Measurements from ENCODE around the gene GORASP2. TPM values are rescaled to one million over a fixed set of nuclear protein-coding genes. Genes with fewer than 3 reads are reported as not detected.

The GORASP2 gene
- total and polyA plus RNA-seq, 2 donors = 35.5 to 53.0 TPM

DNA sequence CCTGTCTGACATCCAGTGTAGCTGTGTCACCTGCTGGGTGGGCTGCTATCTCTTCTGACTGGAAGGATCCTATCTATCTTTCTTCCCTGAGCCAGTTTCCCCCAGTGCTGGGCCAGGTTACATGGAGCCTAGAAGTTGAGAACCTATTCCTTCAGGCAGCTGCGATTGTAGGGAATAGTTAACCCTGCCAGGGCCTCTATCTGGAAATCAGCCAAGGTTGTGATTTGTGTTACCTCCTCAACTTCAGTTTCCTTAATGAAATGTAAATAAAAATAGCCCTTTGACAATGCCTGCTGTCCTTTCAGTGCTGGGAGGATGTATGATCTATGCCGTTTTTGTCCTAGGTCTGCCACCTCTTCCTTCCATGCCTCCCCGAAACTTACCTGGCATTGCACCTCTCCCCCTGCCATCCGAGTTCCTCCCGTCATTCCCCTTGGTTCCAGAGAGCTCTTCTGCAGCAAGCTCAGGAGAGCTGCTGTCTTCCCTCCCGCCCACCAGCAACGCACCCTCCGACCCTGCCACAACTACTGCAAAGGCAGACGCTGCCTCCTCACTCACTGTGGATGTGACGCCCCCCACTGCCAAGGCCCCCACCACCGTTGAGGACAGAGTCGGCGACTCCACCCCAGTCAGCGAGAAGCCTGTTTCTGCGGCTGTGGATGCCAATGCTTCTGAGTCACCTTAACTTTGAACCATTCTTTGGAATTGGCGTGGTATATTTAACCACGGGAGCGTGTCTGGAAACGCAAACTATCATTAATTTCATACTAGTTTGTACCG, 36.6 kb downstream of the GORASP2 start:
- 74% methylated on average over 20 of the region's 20 CpGs for whole genome bisulfite sequencing
- Histone ChIP-seq H3K4me3 (ENCODE audit: low read depth, low read length) (no peak overlapping the region), H3K36me3 (ENCODE audit: insufficient read depth) (no peaks in the 10 kb centered on the region), H3K4me1 (ENCODE audit: insufficient read depth) (no peaks in the 10 kb centered on the region), H3K27ac (ENCODE audit: low read depth) (no peak overlapping the region)
- no peak for DNase-seq (ENCODE audit: extremely low spot score)

DNA sequence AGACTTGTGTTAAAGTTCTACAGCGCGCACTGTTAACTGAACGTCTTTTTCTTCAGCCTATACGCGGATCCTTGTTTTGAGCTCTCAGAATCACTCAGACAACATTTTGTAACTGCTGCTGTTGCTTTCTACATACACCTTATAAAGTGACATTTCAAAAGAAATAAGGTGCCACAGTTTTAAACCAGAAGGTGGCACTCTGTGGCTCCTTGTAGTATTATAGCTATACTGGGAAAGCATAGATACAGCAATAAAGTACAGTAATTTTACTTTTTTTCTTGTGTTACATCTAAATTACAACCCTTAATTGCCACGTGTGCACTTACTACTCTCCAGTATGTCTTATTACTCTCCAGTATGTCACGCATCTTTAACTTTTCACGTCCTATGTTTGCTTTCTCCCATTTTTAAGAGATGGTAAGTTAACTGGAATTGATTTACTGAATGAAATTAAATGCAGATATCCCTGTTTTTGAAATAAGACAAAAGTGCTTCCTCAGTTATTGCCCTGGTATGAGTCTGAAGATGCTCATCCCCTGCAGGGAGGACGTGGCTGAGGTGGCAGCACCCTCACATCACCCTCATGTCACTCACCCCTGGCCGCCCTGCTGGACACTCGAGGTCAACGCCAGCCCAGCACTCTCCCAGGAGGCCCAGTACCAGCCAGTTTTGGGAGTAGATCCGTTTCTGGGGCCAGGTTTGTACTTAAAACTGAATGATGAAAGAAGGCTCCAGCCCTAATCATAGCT, 37.8 kb downstream of the GORASP2 start:
- Histone ChIP-seq H3K27ac (ENCODE audit: low read depth) (no peak overlapping the region), H3K4me1 (ENCODE audit: insufficient read depth) (no peaks in the 10 kb centered on the region), H3K4me3 (ENCODE audit: low read depth, low read length) (no peak overlapping the region), H3K36me3 (ENCODE audit: insufficient read depth) (no peaks in the 10 kb centered on the region)
- WGBS = 81% methylated on average over 13 of the region's 13 CpGs
- DNase-seq (ENCODE audit: extremely low spot score) = no peak

DNA sequence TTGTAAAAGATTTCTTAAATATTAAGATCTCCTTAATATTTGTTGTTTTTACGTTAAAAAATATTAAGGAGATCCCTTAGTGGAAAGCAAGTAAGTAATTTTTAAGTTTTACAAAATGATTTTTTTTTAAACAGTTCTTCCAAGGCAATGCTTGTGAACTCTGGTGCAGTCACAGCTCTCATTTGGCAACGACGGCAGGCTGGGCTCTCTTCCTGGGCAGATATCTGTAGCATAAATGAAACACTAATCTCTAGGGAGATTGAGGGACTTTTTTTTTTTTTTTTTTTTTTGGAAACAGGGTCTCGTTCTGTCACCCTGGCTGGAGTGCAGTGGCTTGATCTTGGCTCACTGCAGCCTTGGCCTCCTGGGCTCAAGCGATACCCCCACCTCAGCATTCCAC, 38.5 kb downstream of the GORASP2 start:
- DNase-seq (ENCODE audit: extremely low spot score) = no peak
- Histone ChIP-seq H3K27ac (ENCODE audit: low read depth) (no peak overlapping the region), H3K4me3 (ENCODE audit: low read depth, low read length) (no peak overlapping the region), H3K36me3 (ENCODE audit: insufficient read depth) (no peaks in the 10 kb centered on the region), H3K4me1 (ENCODE audit: insufficient read depth) (no peaks in the 10 kb centered on the region)
- WGBS = 57% methylated on average over 5 of the region's 5 CpGs

DNA sequence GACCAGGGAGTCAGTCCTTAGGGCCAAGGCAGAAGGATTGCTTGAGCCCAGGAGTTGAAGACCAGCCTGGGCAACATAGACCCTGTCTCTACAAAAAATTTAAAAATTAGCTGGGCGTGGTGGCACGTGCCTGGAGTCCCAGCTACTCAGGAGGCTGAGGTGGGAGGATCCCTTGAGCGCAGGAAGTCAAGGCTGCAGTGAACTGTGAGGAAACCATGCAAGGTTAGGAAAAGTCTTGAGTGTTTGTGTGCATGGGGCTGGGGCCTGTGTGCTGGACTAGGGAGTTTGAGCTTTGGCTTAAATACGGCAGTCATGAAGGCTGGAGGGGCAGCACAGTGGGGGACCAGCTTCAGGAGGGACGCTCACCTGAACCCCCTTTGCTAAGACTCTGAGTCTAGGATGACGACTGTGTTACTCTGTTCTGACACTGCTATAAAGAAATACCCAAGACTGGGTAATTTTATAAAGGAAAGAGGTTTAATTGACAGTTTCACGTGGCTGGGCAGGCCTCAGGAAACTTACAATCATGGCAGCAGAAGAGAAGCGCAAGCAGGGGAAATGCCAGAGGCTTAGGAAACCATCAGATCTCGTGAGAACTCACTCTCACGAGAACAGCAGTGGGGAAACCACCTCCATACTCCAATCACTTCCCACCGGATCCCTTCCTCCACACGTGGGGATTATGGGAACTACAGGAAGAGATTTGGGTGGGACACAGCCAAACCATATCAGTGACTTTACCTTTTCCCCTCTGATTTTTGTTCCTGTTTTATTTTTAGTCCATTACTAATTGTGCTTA, 39.4 kb downstream of the GORASP2 start:
- 74% methylated on average over 12 of the region's 12 CpGs for WGBS
- no peak overlapping the region for H3K4me3 ChIP-seq (ENCODE audit: low read depth, low read length)
- H3K27ac ChIP-seq (ENCODE audit: low read depth) = no peak overlapping the region
- H3K4me1 ChIP-seq (ENCODE audit: insufficient read depth) = no peaks in the 10 kb centered on the region
- H3K36me3 ChIP-seq (ENCODE audit: insufficient read depth) = no peaks in the 10 kb centered on the region
- no peak for DNase-seq (ENCODE audit: extremely low spot score)

DNA sequence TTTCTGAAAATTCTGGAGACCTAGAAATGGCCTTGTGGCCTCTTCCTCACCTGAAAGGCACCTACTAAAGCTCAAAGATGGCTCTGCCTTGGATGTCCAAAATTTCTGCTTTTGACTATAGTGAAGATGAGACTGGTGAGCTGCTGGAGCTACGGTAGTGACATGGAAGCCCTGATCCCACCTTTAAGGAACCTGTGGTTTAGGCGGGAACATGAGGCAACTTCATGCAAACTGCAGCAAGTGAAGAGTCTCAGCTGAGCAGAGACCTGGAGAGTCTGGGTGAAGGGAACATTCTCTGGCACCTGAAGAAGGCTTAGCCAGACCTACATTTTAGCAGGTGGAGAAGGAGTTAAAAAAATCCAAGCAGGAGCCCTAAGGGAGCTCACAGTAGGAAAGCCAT, 40.0 kb downstream of the GORASP2 start:
- Histone ChIP-seq H3K4me1 (ENCODE audit: insufficient read depth) (no peaks in the 10 kb centered on the region), H3K27ac (ENCODE audit: low read depth) (no peak overlapping the region), H3K4me3 (ENCODE audit: low read depth, low read length) (no peak overlapping the region), H3K36me3 (ENCODE audit: insufficient read depth) (no peaks in the 10 kb centered on the region)
- no peak for DNase-seq (ENCODE audit: extremely low spot score)
- 83% methylated on average over 2 of the region's 2 CpGs for WGBS

DNA sequence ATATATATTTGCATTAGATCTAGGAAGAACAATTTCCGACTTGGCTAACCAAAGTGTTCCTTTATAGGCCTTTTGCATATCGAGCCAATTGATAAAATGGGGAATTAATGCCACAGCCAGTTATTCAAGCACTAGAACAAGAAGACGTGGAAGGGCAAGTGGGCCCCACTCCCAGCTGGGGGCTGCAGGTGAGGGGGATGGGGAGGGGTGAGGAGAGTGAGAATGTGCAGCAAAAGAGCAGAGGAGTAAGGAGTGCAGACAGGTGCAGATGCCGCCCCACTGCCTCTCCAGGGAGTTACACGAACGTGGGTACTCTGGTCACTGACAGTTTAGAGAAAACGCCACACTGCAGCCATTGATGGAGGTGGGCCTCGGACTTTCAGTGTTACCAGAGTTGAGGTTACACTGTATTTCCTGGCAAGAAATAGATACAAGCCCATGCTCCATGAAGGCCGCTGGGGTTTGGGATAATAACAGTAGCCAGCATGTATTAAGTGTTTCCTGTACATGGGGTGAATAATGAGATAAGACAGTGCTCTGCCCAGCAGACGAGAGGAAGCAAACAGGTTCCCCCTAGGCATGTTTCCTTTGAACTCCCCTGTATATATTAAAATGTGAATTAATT, 40.9 kb downstream of the GORASP2 start:
- DNase-seq (ENCODE audit: extremely low spot score) = no peak
- H3K27ac ChIP-seq (ENCODE audit: low read depth) = no peak overlapping the region
- H3K36me3 ChIP-seq (ENCODE audit: insufficient read depth) = no peaks in the 10 kb centered on the region
- 61% methylated on average over 10 of the region's 10 CpGs for WGBS
- H3K4me3 ChIP-seq (ENCODE audit: low read depth, low read length) = no peak overlapping the region
- H3K4me1 ChIP-seq (ENCODE audit: insufficient read depth) = no peaks in the 10 kb centered on the region

DNA sequence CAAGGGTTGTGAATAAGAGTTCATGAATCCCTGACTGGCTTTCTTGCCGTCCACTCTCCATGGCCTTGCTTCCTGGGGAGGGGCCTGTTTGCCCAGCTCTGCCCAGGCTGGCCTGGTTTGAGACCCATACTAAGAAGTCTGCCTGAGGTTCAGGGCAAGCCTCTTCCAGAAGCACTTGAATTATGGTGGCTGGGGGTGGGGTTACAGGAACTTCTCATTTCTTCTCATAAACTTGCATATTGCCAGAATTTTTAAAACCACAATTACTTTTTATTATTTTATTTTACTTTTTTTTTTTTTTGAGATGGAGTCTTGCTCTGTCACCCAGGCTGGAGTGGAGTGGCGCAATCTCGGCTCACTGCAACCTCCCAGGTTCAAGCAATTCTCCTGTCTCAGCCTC, 42.0 kb downstream of the GORASP2 start:
- WGBS = 87% methylated on average over 3 of the region's 3 CpGs
- no peaks in the 10 kb centered on the region for H3K36me3 ChIP-seq (ENCODE audit: insufficient read depth)
- no peak for DNase-seq (ENCODE audit: extremely low spot score)

DNA sequence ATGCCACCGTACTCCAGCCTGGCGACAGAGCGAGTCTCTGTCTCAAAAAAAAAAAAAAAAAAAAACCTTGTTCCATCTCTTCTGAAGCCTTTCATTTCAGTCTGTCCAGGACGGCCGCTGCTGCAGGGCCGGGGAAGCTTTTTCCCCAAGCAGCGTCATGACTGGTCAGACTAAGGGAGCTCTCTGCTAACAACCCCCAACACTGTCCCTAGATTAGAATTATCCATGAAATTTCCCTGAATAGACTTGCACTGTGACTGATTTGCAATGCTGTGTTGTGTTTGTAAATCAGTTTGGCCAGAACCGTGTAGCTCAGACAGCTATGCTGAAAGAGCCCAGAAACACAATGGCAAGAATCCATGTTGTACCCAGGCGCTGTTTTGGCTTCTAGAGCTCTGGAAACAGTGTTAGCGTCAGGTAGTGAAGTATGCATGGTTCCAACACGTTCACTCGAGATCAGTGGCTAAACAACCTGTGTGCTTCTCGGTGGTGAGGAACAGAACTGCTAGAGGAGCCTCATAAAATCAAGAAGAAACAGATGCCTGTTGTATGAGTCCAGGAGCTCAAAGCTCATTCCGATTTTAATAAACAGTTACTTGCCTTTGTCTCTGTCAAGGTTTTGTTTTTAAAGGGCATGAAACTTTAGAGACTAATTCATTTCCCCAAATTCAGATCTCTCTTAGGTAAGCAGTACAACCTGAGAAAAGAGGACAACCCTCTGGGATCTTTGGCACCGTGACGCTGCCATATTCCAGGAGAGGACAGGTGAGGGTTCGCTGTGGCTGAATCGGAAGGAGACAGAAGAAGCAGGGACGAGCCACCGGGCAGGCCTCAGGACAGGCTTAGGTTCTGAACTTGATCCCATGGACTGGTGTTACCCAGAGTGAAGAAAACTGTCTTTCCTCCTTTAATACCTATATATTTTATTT, 43.5 kb downstream of the GORASP2 start:
- Histone ChIP-seq H3K36me3 (ENCODE audit: insufficient read depth) (no peaks in the 10 kb centered on the region), H3K4me3 (ENCODE audit: low read depth, low read length) (no peak overlapping the region), H3K27ac (ENCODE audit: low read depth) (no peak overlapping the region), H3K4me1 (ENCODE audit: insufficient read depth) (no peaks in the 10 kb centered on the region)
- 61% methylated on average over 20 of the region's 20 CpGs for WGBS
- DNase-seq (ENCODE audit: extremely low spot score) = no peak

More for the DNA sequence above, 42.0 kb downstream of the GORASP2 start:
- Histone ChIP-seq H3K4me3 (ENCODE audit: low read depth, low read length) (no peak overlapping the region), H3K4me1 (ENCODE audit: insufficient read depth) (no peaks in the 10 kb centered on the region), H3K27ac (ENCODE audit: low read depth) (no peak overlapping the region)

DNA sequence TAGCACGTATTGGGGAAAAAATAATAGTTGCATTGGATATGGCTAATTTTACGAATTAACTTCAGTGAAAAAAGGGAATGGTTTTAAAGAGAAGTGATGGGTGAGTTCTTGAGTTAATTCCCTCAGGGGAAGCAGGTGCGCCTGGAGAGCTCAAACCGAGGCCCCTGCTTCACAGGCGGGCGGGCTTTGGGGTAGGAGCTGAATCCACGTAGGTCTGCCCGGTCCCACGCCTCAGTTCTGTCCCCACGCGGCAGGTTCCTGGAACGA, 44.1 kb downstream of the GORASP2 start:
- WGBS = 8% methylated on average over 12 of the region's 12 CpGs
- DNase-seq (ENCODE audit: extremely low spot score) = no peak
- no peaks in the 10 kb centered on the region for H3K4me1 ChIP-seq (ENCODE audit: insufficient read depth)
- no peak overlapping the region for H3K27ac ChIP-seq (ENCODE audit: low read depth)
- no peaks in the 10 kb centered on the region for H3K36me3 ChIP-seq (ENCODE audit: insufficient read depth)
- H3K4me3 ChIP-seq (ENCODE audit: low read depth, low read length) = peak overlapping the region; percentile 48

DNA sequence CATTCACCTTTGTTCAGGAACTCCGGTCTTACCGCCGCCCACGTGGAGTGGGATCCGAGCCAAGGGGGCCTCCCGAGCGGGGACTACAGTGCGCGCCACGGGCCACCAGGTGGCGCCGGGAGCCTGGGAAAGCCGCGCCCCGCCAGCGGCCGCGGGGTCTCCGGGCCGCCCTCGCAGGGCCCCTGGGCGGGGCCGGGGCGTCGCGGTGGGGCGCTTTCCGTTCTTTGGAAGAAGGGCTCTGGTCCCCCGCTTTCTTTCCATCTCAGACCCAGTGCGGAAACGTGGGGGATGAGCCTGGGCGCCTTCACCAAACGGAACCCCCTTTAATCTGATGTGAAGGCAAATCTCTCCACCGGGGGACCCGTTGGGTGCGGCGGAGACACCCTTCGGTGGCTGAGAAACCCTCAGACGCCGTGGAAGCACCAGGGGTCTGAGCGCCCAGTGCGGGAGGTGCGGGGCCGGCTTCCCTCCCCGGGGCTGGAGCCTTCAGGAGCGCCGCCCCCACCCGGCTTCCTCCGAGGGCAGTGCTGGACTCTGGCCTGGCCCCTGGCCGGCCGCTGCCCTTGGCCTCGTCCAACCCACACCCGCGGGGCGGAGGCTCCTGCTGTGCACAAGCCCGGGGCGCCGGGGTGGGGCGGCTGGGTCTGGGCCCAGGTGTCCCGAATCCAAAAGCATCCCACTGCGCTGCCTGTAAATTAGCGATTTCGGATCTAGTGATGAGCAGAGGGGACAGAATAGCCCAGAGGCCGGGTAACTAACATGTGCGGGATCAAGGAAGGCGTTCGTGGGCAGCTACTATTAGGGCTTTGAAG, 44.6 kb downstream of the GORASP2 start:
- H3K4me3 ChIP-seq (ENCODE audit: low read depth, low read length) = peak overlapping the region; percentile 48
- peak; percentile 46 for DNase-seq (ENCODE audit: extremely low spot score)
- H3K27ac ChIP-seq (ENCODE audit: low read depth) = no peak overlapping the region
- H3K4me1 ChIP-seq (ENCODE audit: insufficient read depth) = no peaks in the 10 kb centered on the region
- H3K36me3 ChIP-seq (ENCODE audit: insufficient read depth) = no peaks in the 10 kb centered on the region
- 7% methylated on average over 67 of the region's 67 CpGs for WGBS

DNA sequence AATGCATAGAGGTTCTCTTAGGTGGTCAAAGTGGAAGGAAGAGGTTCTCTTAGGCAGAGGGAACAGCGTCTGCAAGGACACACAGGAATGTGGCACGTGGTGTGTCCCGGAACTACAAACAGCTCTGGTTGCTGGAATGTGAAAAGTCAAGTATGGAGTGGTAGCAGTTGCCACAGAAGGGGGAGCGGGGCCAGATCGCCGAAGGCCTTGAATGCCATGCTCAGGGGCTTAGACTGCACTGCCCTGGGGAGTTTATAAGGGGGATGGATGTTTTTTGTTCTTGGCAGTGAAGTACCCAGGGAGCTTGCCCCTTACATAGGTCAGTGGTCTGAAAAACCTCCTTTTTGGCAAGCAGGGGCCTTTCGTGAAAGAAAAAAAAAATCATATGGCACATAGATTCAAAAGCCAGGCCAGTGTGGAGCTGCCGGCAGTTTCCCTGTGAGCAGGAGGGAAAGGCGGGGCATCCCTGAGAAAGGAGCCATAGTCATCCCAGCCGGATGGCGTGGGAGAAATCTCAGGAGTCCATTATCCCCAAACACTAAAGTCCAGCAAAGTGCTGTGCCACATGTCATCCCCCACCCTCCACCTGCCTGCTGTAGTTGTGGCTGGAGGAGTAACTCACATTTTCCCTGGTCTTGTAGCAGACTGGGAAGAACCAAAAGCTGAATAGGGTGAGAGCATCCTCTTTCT, 45.4 kb downstream of the GORASP2 start:
- H3K36me3 ChIP-seq (ENCODE audit: insufficient read depth) = no peaks in the 10 kb centered on the region
- no peak for DNase-seq (ENCODE audit: extremely low spot score)
- no peaks in the 10 kb centered on the region for H3K4me1 ChIP-seq (ENCODE audit: insufficient read depth)
- H3K4me3 ChIP-seq (ENCODE audit: low read depth, low read length) = peak overlapping the region; percentile 48
- WGBS = 76% methylated on average over 11 of the region's 11 CpGs
- H3K27ac ChIP-seq (ENCODE audit: low read depth) = no peak overlapping the region

All from urinary bladder (tissue), 4 donors.